GM18517 (cell line): ENCODE data around the gene NPHS2.

Experiments used
- ATAC-seq: cut with Tn5 transposase; IDR thresholded peaks from one replicate; pipeline ENCODE4 v1.9.1; 2021; ENCODE audit warnings: mild to moderate bottlenecking, moderate library complexity; ENCODE audit not compliant: unreplicated experiment

NPHS2 gene

GRCh38 chr1:179575497-179576314 lies at the start of gene NPHS2:
Gene NPHS2, minus strand, starts transcription at chr1:179575948. Its CDS starts 84 bp downstream, at chr1:179575864.
- no peak for ATAC-seq

- no peak for ATAC-seq
Measured at GRCh38 chr1:179612361-179612760, 36.6 kb upstream of the NPHS2 start.

- no peak for ATAC-seq
Measured at GRCh38 chr1:179601093-179601492, 25.3 kb upstream of the NPHS2 start.

GRCh38 chr1:179599623-179600249 lies 24.0 kb upstream of the NPHS2 start:
- ATAC-seq = no peak

GRCh38 chr1:179598631-179599030 lies 22.9 kb upstream of the NPHS2 start:
- ATAC-seq = no peak

GRCh38 chr1:179591592-179592580 lies 16.1 kb upstream of the NPHS2 start, which contains the start of gene TDRD5:
Gene TDRD5, plus strand, starts transcription at chr1:179591832. Its CDS starts 784 bp downstream, at chr1:179592616.
- no peak for ATAC-seq

GRCh38 chr1:179591253-179591591 lies 15.5 kb upstream of the NPHS2 start:
- no peak for ATAC-seq

GRCh38 chr1:179590671-179591070 lies 14.9 kb upstream of the NPHS2 start:
- ATAC-seq = no peak

GRCh38 chr1:179589509-179589908 lies 13.8 kb upstream of the NPHS2 start:
- no peak for ATAC-seq

- ATAC-seq = no peak
Measured at GRCh38 chr1:179588425-179589024, 12.8 kb upstream of the NPHS2 start.

- no peak for ATAC-seq
Measured at GRCh38 chr1:179587336-179587735, 11.6 kb upstream of the NPHS2 start.

GRCh38 chr1:179586107-179586823 lies 10.5 kb upstream of the NPHS2 start:
- ATAC-seq = no peak

GRCh38 chr1:179583771-179584320 lies 8.1 kb upstream of the NPHS2 start:
- ATAC-seq = no peak

GRCh38 chr1:179576509-179576908 lies 761 bp upstream of the NPHS2 start:
- no peak for ATAC-seq

GRCh38 chr1:179558078-179558477 lies 17.7 kb downstream of the NPHS2 start:
- no peak for ATAC-seq

- no peak for ATAC-seq
Measured at GRCh38 chr1:179554427-179554826, 21.3 kb downstream of the NPHS2 start.

GRCh38 chr1:179550746-179551682 lies 24.7 kb downstream of the NPHS2 start:
- ATAC-seq = peak; percentile 46

- no peak for ATAC-seq
Measured at GRCh38 chr1:179549368-179549700, 26.4 kb downstream of the NPHS2 start.
